Adipocyte (in vitro differentiated cells): Measurements from ENCODE around the gene USP40.
"Not testable (repeated sequence)": the region's sequence is repeated elsewhere in the genome, so short reads cannot be mapped to it uniquely, and the experiment has no call there.

Experiments
- DNase-seq: peaks from one replicate; pipeline ENCODE4 v3.0.0-alpha.2; 2015; ENCODE audit warnings: low read depth
- H3K27me3 ChIP-seq: replicated peaks from 2 replicates; pipeline ENCODE4 v1.7.0; 2013; ENCODE audit warnings: mild to moderate bottlenecking, low read length, moderate library complexity; ENCODE audit not compliant: control insufficient read depth, insufficient read depth
- H3K36me3 ChIP-seq: 2 replicates; pipeline ENCODE4 v1.7.0; 2013; ENCODE audit warnings: low read length, mild to moderate bottlenecking, moderate library complexity; ENCODE audit not compliant: control insufficient read depth, insufficient read depth, severe bottlenecking
- H3K4me1 ChIP-seq: 2 replicates; pipeline ENCODE4 v1.7.0; 2013; ENCODE audit warnings: mild to moderate bottlenecking, low read length, moderate library complexity; ENCODE audit not compliant: control insufficient read depth, insufficient read depth
- H3K4me3 ChIP-seq: 2 replicates; pipeline ENCODE4 v1.7.0; 2013; ENCODE audit warnings: mild to moderate bottlenecking, low read length, moderate library complexity
- H3K9ac ChIP-seq: 2 replicates; pipeline ENCODE4 v1.7.0; 2013; ENCODE audit warnings: mild to moderate bottlenecking, low read length, moderate library complexity
- H3K9me3 ChIP-seq: 2 replicates; pipeline ENCODE4 v1.7.0; 2013; ENCODE audit warnings: mild to moderate bottlenecking, low read length, moderate library complexity; ENCODE audit not compliant: control insufficient read depth

Gene USP40

GRCh38 chr2:233566141-233566956 lies at the start of gene USP40:
TSS of gene USP40 (minus strand) at chr2:233566782. CDS start at chr2:233565554, 1,228 bp downstream.
- peak within 1 kb of the TSS; percentile 99 for H3K9ac ChIP-seq
- DNase-seq = peak; percentile 95
- peak within 1 kb of the TSS; percentile 98 for H3K4me3 ChIP-seq
- peaks cover 3% of the 10 kb centered on the region for H3K36me3 ChIP-seq
- H3K4me1 ChIP-seq = peaks cover 17% of the 10 kb centered on the region
- no peaks in the 10 kb centered on the region for H3K9me3 ChIP-seq
- H3K27me3 ChIP-seq = no peaks in the 10 kb centered on the region

GRCh38 chr2:233611284-233611683 lies 44.7 kb upstream of the USP40 start:
- Histone ChIP-seq H3K9me3 (peaks cover 16% of the 10 kb centered on the region), H3K27me3 (no peaks in the 10 kb centered on the region), H3K9ac (no peak overlapping the region), H3K4me3 (no peak overlapping the region), H3K4me1 (no peaks in the 10 kb centered on the region), H3K36me3 (no peaks in the 10 kb centered on the region)
- no peak for DNase-seq

GRCh38 chr2:233605680-233606079 lies 39.1 kb upstream of the USP40 start:
- DNase-seq = no peak

GRCh38 chr2:233604826-233605225 lies 38.2 kb upstream of the USP40 start:
- Histone ChIP-seq H3K9ac (no peak overlapping the region), H3K27me3 (no peaks in the 10 kb centered on the region), H3K4me1 (no peaks in the 10 kb centered on the region), H3K9me3 (peaks cover 2% of the 10 kb centered on the region), H3K36me3 (no peaks in the 10 kb centered on the region), H3K4me3 (no peak overlapping the region)
- no peak for DNase-seq

More at GRCh38 chr2:233605680-233606079, 39.1 kb upstream of the USP40 start:
- H3K4me3 ChIP-seq = no peak overlapping the region
- H3K27me3 ChIP-seq = no peaks in the 10 kb centered on the region
- peaks cover 9% of the 10 kb centered on the region for H3K9me3 ChIP-seq
- H3K9ac ChIP-seq = no peak overlapping the region
- no peaks in the 10 kb centered on the region for H3K4me1 ChIP-seq
- no peaks in the 10 kb centered on the region for H3K36me3 ChIP-seq

- Histone ChIP-seq H3K27me3 (no peaks in the 10 kb centered on the region), H3K4me1 (no peaks in the 10 kb centered on the region), H3K9ac (no peak overlapping the region), H3K9me3 (no peaks in the 10 kb centered on the region), H3K4me3 (no peak overlapping the region), H3K36me3 (no peaks in the 10 kb centered on the region)
- no peak for DNase-seq
Measured at GRCh38 chr2:233603520-233603919, 36.9 kb upstream of the USP40 start.

GRCh38 chr2:233602076-233602475 lies 35.5 kb upstream of the USP40 start:
- Histone ChIP-seq H3K4me3 (no peak overlapping the region), H3K36me3 (no peaks in the 10 kb centered on the region), H3K9me3 (no peaks in the 10 kb centered on the region), H3K9ac (no peak overlapping the region), H3K27me3 (no peaks in the 10 kb centered on the region), H3K4me1 (no peaks in the 10 kb centered on the region)
- DNase-seq = no peak

GRCh38 chr2:233600386-233600785 lies 33.8 kb upstream of the USP40 start:
- Histone ChIP-seq H3K4me1 (no peaks in the 10 kb centered on the region), H3K9ac (no peak overlapping the region), H3K4me3 (no peak overlapping the region), H3K27me3 (no peaks in the 10 kb centered on the region), H3K9me3 (no peaks in the 10 kb centered on the region), H3K36me3 (no peaks in the 10 kb centered on the region)
- no peak for DNase-seq

- Histone ChIP-seq H3K9ac (no peak overlapping the region), H3K4me3 (no peak overlapping the region), H3K27me3 (peaks cover 3% of the 10 kb centered on the region), H3K4me1 (no peaks in the 10 kb centered on the region), H3K36me3 (no peaks in the 10 kb centered on the region), H3K9me3 (no peaks in the 10 kb centered on the region)
- peak; percentile 4 for DNase-seq
Measured at GRCh38 chr2:233598952-233599351, 32.4 kb upstream of the USP40 start.

GRCh38 chr2:233597522-233597921 lies 30.9 kb upstream of the USP40 start:
- no peak for DNase-seq
- Histone ChIP-seq H3K9ac (no peak overlapping the region), H3K4me3 (no peak overlapping the region), H3K36me3 (no peaks in the 10 kb centered on the region), H3K4me1 (no peaks in the 10 kb centered on the region), H3K27me3 (peaks cover 5% of the 10 kb centered on the region), H3K9me3 (no peaks in the 10 kb centered on the region)

- Histone ChIP-seq H3K36me3 (no peaks in the 10 kb centered on the region), H3K9ac (no peak overlapping the region), H3K4me1 (no peaks in the 10 kb centered on the region), H3K9me3 (no peaks in the 10 kb centered on the region), H3K4me3 (no peak overlapping the region), H3K27me3 (peaks cover 12% of the 10 kb centered on the region)
- DNase-seq = no peak
Measured at GRCh38 chr2:233593201-233593600, 26.6 kb upstream of the USP40 start.

GRCh38 chr2:233592706-233593105 lies 26.1 kb upstream of the USP40 start:
- not testable (repeated sequence) for DNase-seq, H3K9me3 ChIP-seq, H3K36me3 ChIP-seq, H3K9ac ChIP-seq, H3K4me3 ChIP-seq, H3K4me1 ChIP-seq
- H3K27me3 ChIP-seq = peaks cover 12% of the 10 kb centered on the region

GRCh38 chr2:233588400-233588799 lies 21.8 kb upstream of the USP40 start:
- H3K4me1 ChIP-seq = no peaks in the 10 kb centered on the region
- H3K9ac ChIP-seq = no peak overlapping the region
- DNase-seq = no peak
- no peak overlapping the region for H3K4me3 ChIP-seq
- H3K36me3 ChIP-seq = no peaks in the 10 kb centered on the region
- no peaks in the 10 kb centered on the region for H3K9me3 ChIP-seq
- peaks cover 7% of the 10 kb centered on the region for H3K27me3 ChIP-seq
